Measurements from ENCODE around the gene C4orf51. TPM values are rescaled to one million over a fixed set of nuclear protein-coding genes. Genes with fewer than 3 reads are reported as not detected.

The C4orf51 gene
- total RNA-seq, 2 experiments from 2014 or later = not detected

DNA sequence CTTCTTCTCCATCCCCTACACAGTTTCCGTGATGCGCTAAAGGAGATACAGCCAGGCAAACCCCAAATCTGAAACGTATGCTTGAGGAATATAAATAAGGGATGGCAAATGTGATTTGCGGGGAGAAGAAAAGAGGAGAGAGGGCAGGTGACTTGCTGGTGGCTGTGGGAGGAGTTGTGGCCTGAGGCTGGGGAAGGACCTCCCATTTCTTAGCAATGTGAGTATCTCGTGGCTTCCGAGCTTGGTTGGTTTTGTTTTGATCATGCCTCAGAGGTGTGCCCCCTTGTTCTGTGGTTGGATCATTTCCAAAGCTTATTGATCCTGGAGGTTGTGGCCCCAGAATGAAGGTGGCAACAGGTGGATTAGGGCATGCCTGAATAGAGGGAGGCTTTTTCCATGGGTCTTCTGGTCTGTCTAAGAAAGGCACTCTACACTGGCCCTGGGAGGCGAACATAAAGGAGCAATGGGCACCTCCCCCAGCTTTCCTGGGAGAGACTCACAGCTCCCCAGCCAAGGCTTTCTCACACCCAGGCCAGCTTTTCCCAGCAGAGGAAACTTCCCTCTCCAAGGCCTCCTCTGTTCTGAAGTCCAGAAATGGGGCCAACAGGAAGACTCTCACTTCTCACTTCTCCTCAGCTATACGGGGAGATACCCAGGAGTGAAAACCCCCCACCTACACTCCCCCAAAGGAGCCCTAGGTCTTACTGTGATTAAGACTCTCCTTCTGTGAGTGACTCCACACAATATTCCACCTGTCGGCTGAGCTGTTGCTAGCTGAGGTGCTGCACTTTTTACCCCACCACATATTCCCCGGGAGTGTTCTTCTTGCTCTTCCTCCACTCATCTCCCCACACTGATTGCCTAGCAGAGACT is 40.0 kb downstream of the C4orf51 start:
- Mint-ChIP-seq H3K4me1 (peaks cover 14% of the 10 kb centered on the region), H3K27ac (no peak overlapping the region), H3K9me3 (no peaks in the 10 kb centered on the region), H3K36me3 (ENCODE audit: low read depth) (no peaks in the 10 kb centered on the region), H3K27me3 (peaks cover 8% of the 10 kb centered on the region), H3K4me3 (peak overlapping the region; percentile 3)
- DNase-seq = peak; percentile 34
- ChIA-PET CTCF (no interaction called here), POLR2A (interaction anchor here (1.5 kb wide), 1 partner anchor 219 kb away, joined by 4 read pairs; the partner anchor contains the start of gene ZNF827)

DNA sequence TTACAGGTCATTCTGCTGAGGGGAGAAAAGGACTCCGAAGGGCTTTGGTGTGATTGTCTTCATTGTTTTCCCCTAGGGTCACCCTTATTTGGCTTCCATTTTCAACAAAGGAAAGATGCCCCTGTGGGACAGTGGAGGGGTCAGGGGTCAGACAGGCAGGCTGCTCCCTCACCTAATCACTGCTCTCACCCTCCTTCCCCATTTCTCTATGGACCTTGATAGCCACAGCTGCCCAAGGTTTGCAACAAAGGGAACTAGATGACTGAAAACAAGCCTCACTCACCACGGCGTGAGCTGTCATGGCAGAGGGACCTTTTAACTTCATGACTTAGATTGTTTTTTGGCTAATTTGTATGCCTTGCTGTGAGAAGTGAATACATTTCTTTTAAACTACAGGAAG is 40.7 kb downstream of the C4orf51 start:
- no peak for DNase-seq
- H3K27me3 Mint-ChIP-seq = peaks cover 8% of the 10 kb centered on the region
- H3K4me3 Mint-ChIP-seq = no peak overlapping the region
- ChIA-PET CTCF (interaction anchor here (0.6 kb wide), 1 partner anchor 225 kb away, joined by 4 read pairs; no protein-coding TSS in a partner anchor), POLR2A (interaction anchor here (1.5 kb wide), 1 partner anchor 218 kb away, joined by 4 read pairs; the partner anchor contains the start of gene ZNF827)
- no peaks in the 10 kb centered on the region for H3K36me3 Mint-ChIP-seq (ENCODE audit: low read depth)
- no peak overlapping the region for H3K27ac Mint-ChIP-seq
- no peaks in the 10 kb centered on the region for H3K9me3 Mint-ChIP-seq
- H3K4me1 Mint-ChIP-seq = peaks cover 14% of the 10 kb centered on the region

DNA sequence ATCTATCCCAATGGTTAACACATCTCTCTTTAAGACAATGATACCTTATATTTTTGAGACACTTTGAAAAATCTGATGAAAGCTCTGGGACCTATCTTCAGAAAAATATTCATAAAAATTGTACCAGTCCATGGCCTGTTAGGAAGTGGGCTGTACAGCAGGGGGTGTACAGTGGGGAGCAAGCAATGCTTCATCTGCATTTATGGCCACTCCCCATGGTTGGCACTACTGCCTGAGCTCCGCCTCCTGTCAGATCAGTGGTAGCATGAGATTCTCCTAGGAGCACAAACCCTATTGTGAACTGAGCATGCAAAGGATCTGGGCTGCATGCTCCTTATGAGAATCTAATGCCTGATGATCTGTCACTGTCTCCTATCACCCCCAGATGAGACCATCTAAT is 42.6 kb downstream of the C4orf51 start:
- no peak overlapping the region for H3K4me3 Mint-ChIP-seq
- H3K36me3 Mint-ChIP-seq (ENCODE audit: low read depth) = no peaks in the 10 kb centered on the region
- POLR2A ChIA-PET = no interaction called here
- CTCF ChIA-PET = no interaction called here
- peaks cover 14% of the 10 kb centered on the region for H3K4me1 Mint-ChIP-seq
- DNase-seq = no peak
- peaks cover 6% of the 10 kb centered on the region for H3K27me3 Mint-ChIP-seq
- H3K9me3 Mint-ChIP-seq = no peaks in the 10 kb centered on the region
- no peak overlapping the region for H3K27ac Mint-ChIP-seq

DNA sequence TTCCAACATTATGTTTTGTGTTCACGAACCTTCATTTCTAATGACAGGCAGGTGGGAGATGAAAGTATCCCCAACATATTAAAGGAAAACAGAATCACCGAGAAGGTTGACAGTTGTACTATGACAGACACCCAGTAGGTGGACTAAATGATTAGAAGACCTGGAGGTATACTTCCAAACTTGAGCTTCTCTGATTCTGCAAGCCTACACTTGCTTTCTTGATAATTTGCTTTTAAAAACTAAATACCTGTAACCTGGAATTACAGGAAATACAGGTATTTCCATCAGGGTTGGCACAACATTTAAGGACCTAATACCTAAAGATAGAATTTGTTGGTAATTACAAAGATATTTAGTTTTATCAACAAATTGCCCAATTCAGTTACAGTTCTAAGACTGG is 43.4 kb downstream of the C4orf51 start:
- CTCF ChIA-PET = no interaction called here
- Mint-ChIP-seq H3K4me1 (peaks cover 14% of the 10 kb centered on the region), H3K27ac (no peak overlapping the region), H3K36me3 (ENCODE audit: low read depth) (no peaks in the 10 kb centered on the region), H3K27me3 (no peaks in the 10 kb centered on the region), H3K9me3 (no peaks in the 10 kb centered on the region), H3K4me3 (no peak overlapping the region)
- no peak for DNase-seq
- POLR2A ChIA-PET = no interaction called here

DNA sequence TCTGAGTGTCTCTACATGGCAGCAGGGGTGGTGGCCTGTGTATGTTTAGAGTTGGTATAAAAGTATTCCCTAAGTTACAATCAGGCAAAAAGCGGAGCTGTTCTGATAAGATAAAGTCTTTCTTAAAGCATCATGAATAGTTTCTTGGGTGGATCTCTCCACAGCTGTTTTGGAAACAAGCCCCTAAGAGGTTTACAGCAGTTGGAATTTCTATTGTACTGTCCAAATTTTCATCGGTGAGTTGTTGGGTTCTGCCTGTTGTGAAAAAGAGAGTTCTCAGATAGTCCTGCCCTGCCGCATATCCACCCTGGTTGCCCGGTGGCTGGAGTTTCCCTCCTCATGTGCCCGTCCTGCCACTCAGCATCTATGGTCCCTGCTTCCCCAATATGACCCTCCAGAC is 50.1 kb downstream of the C4orf51 start:
- no peak overlapping the region for H3K4me3 Mint-ChIP-seq
- peaks cover 10% of the 10 kb centered on the region for H3K27me3 Mint-ChIP-seq
- ChIA-PET CTCF (no interaction called here), POLR2A (no interaction called here)
- no peak overlapping the region for H3K27ac Mint-ChIP-seq
- DNase-seq = no peak
- no peaks in the 10 kb centered on the region for H3K9me3 Mint-ChIP-seq
- H3K36me3 Mint-ChIP-seq (ENCODE audit: low read depth) = no peaks in the 10 kb centered on the region
- H3K4me1 Mint-ChIP-seq = peaks cover 25% of the 10 kb centered on the region

DNA sequence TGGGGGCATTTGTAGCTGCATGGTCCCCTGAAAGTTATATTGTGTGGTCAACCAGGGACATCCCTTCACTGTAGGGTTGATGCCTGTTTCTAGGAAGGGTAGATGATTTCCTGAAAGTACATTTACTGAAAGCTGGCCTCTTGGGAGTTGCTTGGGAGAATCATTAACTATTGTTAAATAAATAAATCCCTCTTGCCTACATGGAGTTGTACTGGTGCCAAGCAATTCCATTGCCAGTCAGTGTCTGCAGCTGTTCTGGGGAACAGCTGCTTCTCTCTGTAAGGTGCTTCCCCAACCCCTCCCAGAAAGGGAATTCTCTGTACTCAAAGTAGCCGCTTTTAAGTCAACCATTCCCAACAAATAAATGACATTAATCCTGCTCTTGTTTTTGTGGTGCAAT is 51.1 kb downstream of the C4orf51 start:
- POLR2A ChIA-PET = no interaction called here
- DNase-seq = no peak
- H3K4me3 Mint-ChIP-seq = no peak overlapping the region
- CTCF ChIA-PET = no interaction called here
- H3K27me3 Mint-ChIP-seq = peaks cover 10% of the 10 kb centered on the region
- no peaks in the 10 kb centered on the region for H3K36me3 Mint-ChIP-seq (ENCODE audit: low read depth)
- H3K9me3 Mint-ChIP-seq = no peaks in the 10 kb centered on the region
- peaks cover 27% of the 10 kb centered on the region for H3K4me1 Mint-ChIP-seq
- no peak overlapping the region for H3K27ac Mint-ChIP-seq

DNA sequence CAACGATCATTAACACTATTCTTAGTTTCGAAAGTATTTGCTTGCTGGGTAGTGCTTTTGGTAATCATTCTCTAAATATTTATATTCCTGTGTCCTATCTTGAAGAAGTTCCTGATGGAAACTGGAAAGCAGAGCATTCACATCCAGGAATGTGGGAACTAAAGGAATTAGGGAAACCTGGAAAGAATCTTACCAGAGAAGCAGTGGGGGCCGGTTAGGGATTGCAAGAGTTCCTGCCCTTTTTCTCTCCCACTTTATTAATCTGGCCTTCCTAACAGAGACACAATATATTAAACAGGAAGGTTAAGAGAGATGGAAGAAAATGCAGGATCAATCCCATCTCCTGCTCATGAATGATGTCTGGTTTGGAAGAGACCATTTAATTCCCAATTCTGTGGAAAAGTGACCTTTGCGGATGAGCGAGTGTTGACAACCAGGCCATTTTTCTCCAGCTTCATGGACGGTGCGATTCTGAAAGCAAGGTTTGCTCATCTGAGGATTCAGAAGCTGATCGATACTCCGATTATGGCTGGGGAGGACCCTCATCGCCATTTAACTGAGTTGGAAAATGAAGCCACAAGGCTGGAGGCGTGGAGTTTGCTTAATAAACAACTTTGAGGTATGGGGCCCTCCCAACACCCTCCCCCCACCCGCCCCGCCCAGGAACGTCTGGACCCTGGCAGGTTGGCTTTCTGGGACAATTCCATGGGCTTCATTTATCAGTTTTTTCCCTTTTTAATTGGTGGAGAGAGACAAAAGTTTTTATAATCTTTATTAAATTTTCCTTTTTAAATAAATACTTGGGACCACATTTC is 52.3 kb downstream of the C4orf51 start:
- Mint-ChIP-seq H3K4me1 (peaks cover 27% of the 10 kb centered on the region), H3K36me3 (ENCODE audit: low read depth) (no peaks in the 10 kb centered on the region), H3K27ac (no peak overlapping the region), H3K27me3 (peaks cover 10% of the 10 kb centered on the region), H3K9me3 (no peaks in the 10 kb centered on the region), H3K4me3 (peak overlapping the region; percentile 70)
- DNase-seq = no peak
- POLR2A ChIA-PET = no interaction called here
- CTCF ChIA-PET = no interaction called here

DNA sequence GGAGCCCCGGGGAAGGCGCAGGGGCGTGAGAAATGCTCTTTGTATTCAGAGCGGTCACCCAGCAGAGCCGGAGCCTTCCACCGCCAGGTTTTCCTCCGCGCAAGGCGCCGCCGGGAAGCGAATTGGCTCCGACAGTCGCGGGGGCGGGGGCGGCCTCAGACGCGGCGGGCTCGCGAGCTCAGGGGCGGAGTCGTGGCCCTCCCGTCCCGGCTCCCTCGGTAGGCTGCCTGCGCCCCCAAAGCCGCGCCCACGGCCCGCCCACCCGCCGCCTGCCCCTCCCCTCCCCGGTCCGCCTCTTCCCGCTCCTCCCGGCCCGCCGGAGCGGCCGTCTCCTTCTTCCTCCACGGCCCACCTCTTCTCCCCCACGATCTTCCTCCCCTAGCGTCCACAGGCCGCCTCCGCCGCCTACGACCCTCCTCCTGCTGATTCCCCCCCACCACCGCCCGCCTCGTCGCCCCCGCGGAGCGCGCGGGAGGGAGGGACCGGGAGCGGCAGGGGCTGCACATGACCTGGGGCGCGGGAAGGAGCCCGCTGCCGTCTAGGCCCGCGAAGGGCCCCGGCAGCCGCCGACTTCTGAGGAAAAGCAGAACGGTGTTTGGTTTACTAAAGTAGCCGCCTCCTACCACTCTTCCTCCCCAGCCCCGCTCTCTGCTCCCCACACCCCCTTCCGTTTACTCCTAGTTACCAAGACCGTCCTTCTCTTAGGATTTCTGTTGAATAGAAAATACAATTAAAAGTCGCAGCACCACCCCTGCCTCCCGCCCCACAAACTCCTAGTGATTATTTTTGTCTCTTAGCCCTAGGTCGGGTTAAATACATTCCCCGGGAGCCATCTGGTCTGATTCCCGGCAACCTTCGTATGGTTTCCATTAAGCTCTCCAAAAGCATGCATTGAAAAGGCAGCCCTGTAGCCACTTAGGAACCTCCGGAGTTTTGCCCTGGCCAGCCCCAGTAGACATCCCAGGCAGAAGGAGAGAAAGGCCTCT is 53.2 kb downstream of the C4orf51 start:
- DNase-seq = peak; percentile 85
- H3K4me3 Mint-ChIP-seq = peak overlapping the region; percentile 70
- no peaks in the 10 kb centered on the region for H3K36me3 Mint-ChIP-seq (ENCODE audit: low read depth)
- peaks cover 10% of the 10 kb centered on the region for H3K27me3 Mint-ChIP-seq
- H3K4me1 Mint-ChIP-seq = peaks cover 27% of the 10 kb centered on the region
- CTCF ChIA-PET = no interaction called here
- H3K27ac Mint-ChIP-seq = peak overlapping the region; percentile 35
- H3K9me3 Mint-ChIP-seq = no peaks in the 10 kb centered on the region
- POLR2A ChIA-PET = no interaction called here

DNA sequence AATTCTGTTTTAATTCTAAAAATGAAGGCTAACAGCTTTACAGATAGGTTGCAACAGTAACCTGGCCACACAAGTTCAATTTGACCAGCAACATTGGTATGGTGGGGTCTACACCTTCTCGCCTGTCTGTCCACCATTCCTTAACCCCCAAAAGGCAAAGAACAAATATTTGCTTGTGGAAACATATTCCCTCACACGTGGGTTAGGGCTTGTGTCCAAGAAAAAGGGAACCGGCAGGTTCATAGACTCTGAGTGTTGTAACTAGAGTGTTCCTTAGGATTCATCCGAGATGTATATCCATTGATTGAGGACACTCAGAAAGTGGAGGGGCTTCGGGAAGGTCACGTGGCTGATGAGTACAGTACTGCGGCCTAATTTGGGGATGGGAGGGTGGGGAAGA is 54.1 kb downstream of the C4orf51 start:
- CTCF ChIA-PET = no interaction called here
- no peaks in the 10 kb centered on the region for H3K36me3 Mint-ChIP-seq (ENCODE audit: low read depth)
- H3K4me1 Mint-ChIP-seq = peaks cover 27% of the 10 kb centered on the region
- H3K9me3 Mint-ChIP-seq = no peaks in the 10 kb centered on the region
- DNase-seq = no peak
- H3K4me3 Mint-ChIP-seq = peak overlapping the region; percentile 17
- H3K27ac Mint-ChIP-seq = peak overlapping the region; percentile 6
- H3K27me3 Mint-ChIP-seq = peaks cover 10% of the 10 kb centered on the region
- POLR2A ChIA-PET = no interaction called here

DNA sequence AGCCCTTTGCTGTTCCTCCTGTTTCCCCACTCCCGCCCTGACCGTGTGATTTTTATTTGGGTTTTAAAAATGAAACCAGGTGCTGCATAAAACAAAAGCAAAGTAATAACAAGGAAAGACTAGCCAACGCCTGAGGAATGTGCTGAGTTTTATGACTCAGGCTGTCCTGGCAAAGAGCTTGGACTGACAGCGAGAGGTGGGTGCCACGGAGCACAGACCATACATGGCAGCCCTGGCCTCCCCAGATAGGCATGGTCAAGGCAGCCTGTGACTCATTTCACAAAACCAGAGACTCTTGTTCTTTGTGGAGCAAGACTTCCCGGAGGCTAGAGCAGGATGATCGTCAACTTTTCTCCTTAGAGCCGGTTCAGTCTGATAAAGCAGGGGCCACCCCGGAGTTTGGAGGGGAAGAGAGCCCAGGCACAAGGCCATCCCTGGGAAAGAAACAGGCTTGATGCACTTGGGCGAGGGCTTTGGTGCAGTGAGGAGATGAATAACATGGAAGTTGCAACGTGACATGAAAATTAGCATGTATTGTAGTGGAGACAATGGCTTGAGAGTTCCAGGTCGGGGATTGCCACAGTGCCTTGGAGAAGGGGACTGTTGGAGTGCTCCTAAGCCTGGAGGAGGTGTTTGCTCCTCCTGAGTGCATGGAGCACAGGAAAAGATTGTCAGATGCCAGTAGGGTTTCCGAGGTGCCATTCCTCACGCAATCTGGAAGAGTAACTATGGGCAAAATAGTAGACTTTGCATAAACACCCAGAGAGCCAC is 54.8 kb downstream of the C4orf51 start:
- Mint-ChIP-seq H3K36me3 (ENCODE audit: low read depth) (no peaks in the 10 kb centered on the region), H3K4me1 (peaks cover 27% of the 10 kb centered on the region), H3K4me3 (no peak overlapping the region), H3K27ac (no peak overlapping the region), H3K9me3 (no peaks in the 10 kb centered on the region), H3K27me3 (peaks cover 6% of the 10 kb centered on the region)
- POLR2A ChIA-PET = no interaction called here
- CTCF ChIA-PET = no interaction called here
- DNase-seq = no peak

DNA sequence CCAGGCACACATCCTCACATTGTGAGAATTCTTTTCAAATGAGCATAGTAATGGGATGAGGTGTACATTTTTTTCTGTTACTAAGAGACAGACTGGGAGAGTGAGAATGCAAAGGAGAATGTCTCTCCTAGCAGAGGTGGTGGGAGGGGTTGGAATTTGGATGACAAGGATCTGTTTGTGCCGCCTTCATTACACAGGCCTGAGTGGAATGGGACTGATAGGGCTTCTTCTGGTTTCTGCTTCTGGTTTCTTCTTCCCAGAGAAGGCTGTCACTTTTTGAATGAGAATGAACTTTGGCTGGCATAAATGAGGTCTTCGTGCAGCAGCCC is 55.4 kb downstream of the C4orf51 start:
- Mint-ChIP-seq H3K36me3 (ENCODE audit: low read depth) (no peaks in the 10 kb centered on the region), H3K4me1 (peaks cover 27% of the 10 kb centered on the region), H3K4me3 (no peak overlapping the region), H3K27me3 (peaks cover 5% of the 10 kb centered on the region), H3K9me3 (no peaks in the 10 kb centered on the region), H3K27ac (no peak overlapping the region)
- DNase-seq = no peak
- CTCF ChIA-PET = no interaction called here
- POLR2A ChIA-PET = no interaction called here

DNA sequence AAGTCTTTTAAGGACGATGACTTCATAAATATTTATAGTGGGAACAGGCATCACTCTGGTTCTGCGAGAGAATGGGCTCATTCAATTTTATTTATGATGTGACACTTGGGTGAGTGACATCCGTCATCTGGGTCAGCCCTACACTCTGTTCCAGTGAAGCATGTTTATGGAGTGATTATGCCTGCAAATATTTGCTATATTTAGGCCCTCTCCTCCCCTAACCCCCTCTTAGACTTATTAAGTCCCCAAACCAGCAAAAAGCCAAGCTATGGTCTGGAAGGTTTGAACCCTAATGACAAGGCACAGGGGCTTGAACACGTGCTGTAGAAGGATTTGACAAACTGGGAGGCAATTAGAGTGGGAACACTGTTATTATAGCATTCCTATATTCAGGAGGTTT is 55.9 kb downstream of the C4orf51 start:
- peaks cover 3% of the 10 kb centered on the region for H3K27me3 Mint-ChIP-seq

More for the DNA sequence above, 55.9 kb downstream of the C4orf51 start:
- Mint-ChIP-seq H3K27ac (no peak overlapping the region), H3K9me3 (no peaks in the 10 kb centered on the region), H3K4me3 (no peak overlapping the region), H3K36me3 (ENCODE audit: low read depth) (no peaks in the 10 kb centered on the region), H3K4me1 (peaks cover 27% of the 10 kb centered on the region)
- CTCF ChIA-PET = no interaction called here
- POLR2A ChIA-PET = no interaction called here
- no peak for DNase-seq

Measured in activated CD4-positive, alpha-beta memory T cell treated with anti-CD3 and anti-CD28 coated beads, Interleukin-2, amount 10 ng/mL, durations not matched to agents 7 days and 5 days (primary cell).